Left lung (tissue), 10 donors: ENCODE data around the gene RELB. TPM values are rescaled to one million over a fixed set of nuclear protein-coding genes. Genes with fewer than 3 reads are reported as not detected.
A peak's percentile ranks its signal among the peaks of the same experiment; 100 is the strongest.

Experiments used
- ATAC-seq: fragments of 200-7000 bp; cut with Tn5 transposase; one replicate; pipeline ENCODE4 v1.9.1; 2020; ENCODE audit warnings: moderate library complexity
- DNase-seq, 4 donors: peaks; one replicate each; pipeline ENCODE4 v3.0.0-alpha.2; 2013 to 2020
- H3K27ac ChIP-seq, 2 donors: fragments of 200-600 bp; sonication (generic) in 1 of 2; one replicate each; pipeline versions ENCODE4 v1.5.0 to v1.8.0; 2020 to 2021
- H3K27me3 ChIP-seq, 2 donors: fragments of 200-600 bp; sonication (generic) in 1 of 2; one replicate each; pipeline versions ENCODE4 v1.5.0 to v1.8.0; 2020 to 2021
- H3K36me3 ChIP-seq, 2 donors: fragments of 200-600 bp; sonication (generic) in 1 of 2; one replicate each; pipeline versions ENCODE4 v1.5.0 to v1.8.0; 2020 to 2021
- H3K4me1 ChIP-seq, 2 donors: fragments of 200-600 bp; one replicate each; pipeline ENCODE4 v1.8.0; 2021
- H3K4me3 ChIP-seq, 2 donors: fragments of 200-600 bp; sonication (generic) in 1 of 2; one replicate each; pipeline versions ENCODE4 v1.5.0 to v1.8.0; 2020 to 2021; ENCODE audit warnings: mild to moderate bottlenecking in 1 of 2
- H3K9me3 ChIP-seq, 2 donors: fragments of 200-600 bp; sonication (generic) in 1 of 2; one replicate each; pipeline versions ENCODE4 v1.5.0 to v1.8.0; 2020 to 2021
- intact Hi-C, 2 donors: fragments of 100-400 bp; cut with DNase I; formaldehyde crosslinking; loops; one replicate each; pipeline versions ENCODE4 v1.11.2 to v1.14.2; 2022
- polyA plus RNA-seq, 6 donors: library from polyadenylated mRNA; unstranded; fragments of 120-200 nt; gene quantifications; one replicate each; pipeline ENCODE4 v1.2.1, GENCODE V29; 2013; ENCODE audit not compliant: insufficient read length in 6 of 6
- total RNA-seq, 2 donors: library from RNA; stranded (reverse); fragmentation: NEBNext Ultra II Directional; extraction: Animal tissue kit (Norgen Biotek cat#: 25700); gene quantifications; one replicate each; pipeline ENCODE4 v1.2.1, GENCODE V29; 2021
- TF ChIP-seq, protein P1 (sequence below), 2 donors: fragments of 200-600 bp; sonication (generic) in 1 of 2; IDR thresholded peaks; one replicate each; pipeline versions ENCODE4 v1.5.0 to v1.8.0; 2021; ENCODE audit warnings: antibody characterized with exemption in 2 of 2
- donor health status: DM: no; HTN: yes; CAD: no.
- donor health status: DM: no; HTN: no; CAD: no.

The RELB gene
- total and polyA plus RNA-seq, 8 donors, result 3.7 to 18.7 (median 5.6) TPM

DNA sequence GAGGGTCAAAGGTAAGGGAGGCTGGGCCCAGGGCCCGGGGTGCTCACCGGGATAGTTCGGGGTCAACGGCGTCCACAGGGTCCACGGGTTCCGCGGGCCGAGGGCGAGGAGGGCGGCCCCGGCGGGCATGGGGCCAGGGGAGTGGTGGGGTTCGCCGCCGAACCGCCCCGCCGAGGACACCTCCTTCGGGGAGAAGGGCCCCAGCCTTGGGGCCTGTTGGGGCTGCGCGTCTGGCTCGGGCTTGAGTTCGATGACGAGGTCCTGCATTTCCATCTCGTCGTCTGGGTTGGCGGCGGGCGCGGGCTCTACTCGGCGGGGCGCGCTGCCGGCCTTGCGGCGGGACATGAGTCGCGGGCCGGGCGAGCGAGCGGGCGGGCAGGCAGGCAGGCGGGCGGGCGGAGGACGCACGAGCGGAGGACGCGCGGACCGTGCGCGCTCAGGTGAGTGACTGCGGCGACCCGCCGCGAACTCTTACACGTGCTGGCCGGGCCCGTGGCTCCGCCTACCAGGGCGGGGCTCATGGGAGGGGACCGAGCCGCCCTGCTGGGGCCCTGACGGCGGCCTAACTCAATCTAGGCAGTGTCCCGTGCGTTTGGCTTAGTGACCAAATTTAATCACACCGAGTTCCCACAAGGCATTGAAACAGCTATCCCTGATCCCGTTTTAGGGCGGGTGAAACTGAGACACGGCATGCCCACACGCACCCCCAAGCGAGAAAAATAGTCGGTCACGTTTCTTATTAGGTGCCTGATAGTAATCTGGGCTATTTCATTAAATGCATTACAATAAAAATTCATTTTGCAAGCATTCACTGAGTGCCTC lies 75.0 kb downstream of the RELB start, which contains the start of gene ZNF296:
Gene ZNF296 (minus strand): TSS at position 450 of the 822 bp plus-strand sequence. CDS start 105 bp downstream, at position 345.
- peak within 1 kb of the TSS; percentile 33 to 93 for H3K27ac ChIP-seq

DNA sequence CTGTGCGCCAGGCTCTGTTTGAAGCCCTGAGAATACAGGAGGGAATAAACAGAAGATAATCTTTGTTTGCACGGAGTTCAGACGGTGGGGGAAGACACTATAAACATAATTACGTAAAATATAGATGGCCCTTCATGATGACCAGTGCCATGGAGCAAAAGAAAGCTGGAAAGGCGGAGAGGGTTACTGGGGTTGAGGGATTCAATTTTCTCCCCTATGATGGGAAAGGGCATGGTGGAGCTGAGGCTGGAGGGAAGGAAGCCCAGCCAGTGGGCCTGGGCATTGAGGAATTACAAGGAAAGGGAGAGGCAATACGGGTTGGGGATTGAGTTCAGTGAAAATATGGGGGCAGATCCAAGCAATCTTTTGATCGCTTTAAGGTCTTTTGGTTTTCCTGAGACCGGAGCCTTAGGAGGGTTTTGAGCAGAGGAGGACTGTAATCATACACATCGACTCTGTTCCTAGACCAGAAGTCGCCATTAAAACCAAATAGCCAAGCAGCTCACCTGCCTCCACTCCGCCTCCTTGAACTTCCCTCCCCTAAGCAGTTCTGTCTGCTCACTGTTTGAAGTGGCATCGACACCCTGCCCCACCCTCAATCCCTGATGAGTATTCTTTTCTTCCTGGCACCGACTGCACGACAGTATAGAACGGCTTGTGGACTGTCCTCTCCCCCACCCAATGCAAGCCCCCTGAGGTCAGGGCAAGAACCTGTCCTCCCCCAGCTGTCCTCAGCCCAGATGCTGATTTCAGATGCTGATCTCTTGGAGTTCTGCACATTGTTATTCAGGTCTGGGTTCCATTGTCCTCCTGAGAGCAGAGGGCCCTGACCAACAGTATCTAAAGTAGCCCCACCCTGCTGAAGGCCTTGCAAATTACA lies 75.8 kb downstream of the RELB start:
- Histone ChIP-seq H3K27me3 (no peaks in the 10 kb centered on the region), H3K9me3 (no peaks in the 10 kb centered on the region), H3K36me3 (peaks cover 0 to 10% of the 10 kb centered on the region in 2 donors), H3K27ac (peak overlapping the region in 1 of 2 donors; percentile 93), H3K4me1 (peaks cover 16 to 52% of the 10 kb centered on the region in 2 donors), H3K4me3 (peak overlapping the region in 1 of 2 donors; percentile 85)
- no peak for ATAC-seq
- intact Hi-C loops, result no loop called here
- no peak for DNase-seq
- TF ChIP-seq, protein P1, sequence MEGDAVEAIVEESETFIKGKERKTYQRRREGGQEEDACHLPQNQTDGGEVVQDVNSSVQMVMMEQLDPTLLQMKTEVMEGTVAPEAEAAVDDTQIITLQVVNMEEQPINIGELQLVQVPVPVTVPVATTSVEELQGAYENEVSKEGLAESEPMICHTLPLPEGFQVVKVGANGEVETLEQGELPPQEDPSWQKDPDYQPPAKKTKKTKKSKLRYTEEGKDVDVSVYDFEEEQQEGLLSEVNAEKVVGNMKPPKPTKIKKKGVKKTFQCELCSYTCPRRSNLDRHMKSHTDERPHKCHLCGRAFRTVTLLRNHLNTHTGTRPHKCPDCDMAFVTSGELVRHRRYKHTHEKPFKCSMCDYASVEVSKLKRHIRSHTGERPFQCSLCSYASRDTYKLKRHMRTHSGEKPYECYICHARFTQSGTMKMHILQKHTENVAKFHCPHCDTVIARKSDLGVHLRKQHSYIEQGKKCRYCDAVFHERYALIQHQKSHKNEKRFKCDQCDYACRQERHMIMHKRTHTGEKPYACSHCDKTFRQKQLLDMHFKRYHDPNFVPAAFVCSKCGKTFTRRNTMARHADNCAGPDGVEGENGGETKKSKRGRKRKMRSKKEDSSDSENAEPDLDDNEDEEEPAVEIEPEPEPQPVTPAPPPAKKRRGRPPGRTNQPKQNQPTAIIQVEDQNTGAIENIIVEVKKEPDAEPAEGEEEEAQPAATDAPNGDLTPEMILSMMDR (IDR thresholded peaks at IDR 0.05), result no peak

More for the DNA sequence above, 75.0 kb downstream of the RELB start, which contains the start of gene ZNF296:
- peaks cover 16 to 52% of the 10 kb centered on the region in 2 donors for H3K4me1 ChIP-seq
- ATAC-seq (peak; percentile 77), DNase-seq (peak in 3 of 4 donors; percentile 69 to 97 (median 88))
- peaks cover 0 to 12% of the 10 kb centered on the region in 2 donors for H3K36me3 ChIP-seq
- H3K9me3 ChIP-seq, result no peaks in the 10 kb centered on the region
- TF ChIP-seq, protein P1 (IDR thresholded peaks at IDR 0.05), result no peak
- no peaks in the 10 kb centered on the region for H3K27me3 ChIP-seq
- peak within 1 kb of the TSS; percentile 43 to 85 for H3K4me3 ChIP-seq
- intact Hi-C loops, result no loop called here

DNA sequence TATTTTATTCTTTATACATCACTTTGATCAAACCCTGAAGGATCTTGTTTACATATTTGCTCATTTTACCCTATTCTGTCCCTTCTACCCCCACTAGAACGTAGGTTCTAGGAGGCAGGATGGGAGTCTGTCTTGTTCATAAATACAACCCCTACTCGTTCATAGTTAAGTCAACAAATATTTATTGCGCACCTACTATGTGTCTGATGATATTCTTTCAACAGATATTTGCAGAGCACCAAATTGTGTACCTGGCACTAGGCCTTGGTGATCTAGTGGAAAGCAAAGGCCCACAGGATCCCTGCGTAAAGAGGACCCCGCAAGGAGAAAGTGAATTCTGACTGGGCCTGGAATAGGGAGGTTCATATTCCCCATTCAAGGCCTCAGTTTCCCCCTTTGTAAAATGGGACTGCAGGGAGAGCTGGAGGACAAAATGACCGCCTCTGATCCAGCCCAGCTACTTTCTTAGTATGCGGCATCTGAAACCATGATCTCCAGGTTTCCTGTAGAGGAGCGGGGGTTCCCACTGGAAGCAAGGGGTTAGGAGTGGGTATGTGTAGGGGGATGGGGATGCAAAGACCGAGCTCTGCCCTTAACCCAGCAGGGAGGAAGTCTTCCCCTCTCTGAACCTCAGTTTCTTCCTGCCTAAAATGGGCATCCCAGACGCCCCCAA lies 77.3 kb downstream of the RELB start:
- TF ChIP-seq, protein P1 (IDR thresholded peaks at IDR 0.05), result no peak
- Histone ChIP-seq H3K27ac (peak overlapping the region in 1 of 2 donors; percentile 68), H3K9me3 (no peaks in the 10 kb centered on the region), H3K4me3 (peak overlapping the region; percentile 90 to 98), H3K36me3 (peaks cover 0 to 10% of the 10 kb centered on the region in 2 donors), H3K27me3 (no peaks in the 10 kb centered on the region), H3K4me1 (peaks cover 16 to 52% of the 10 kb centered on the region in 2 donors)
- DNase-seq (no peak), ATAC-seq (no peak)
- intact Hi-C loops, result no loop called here

DNA sequence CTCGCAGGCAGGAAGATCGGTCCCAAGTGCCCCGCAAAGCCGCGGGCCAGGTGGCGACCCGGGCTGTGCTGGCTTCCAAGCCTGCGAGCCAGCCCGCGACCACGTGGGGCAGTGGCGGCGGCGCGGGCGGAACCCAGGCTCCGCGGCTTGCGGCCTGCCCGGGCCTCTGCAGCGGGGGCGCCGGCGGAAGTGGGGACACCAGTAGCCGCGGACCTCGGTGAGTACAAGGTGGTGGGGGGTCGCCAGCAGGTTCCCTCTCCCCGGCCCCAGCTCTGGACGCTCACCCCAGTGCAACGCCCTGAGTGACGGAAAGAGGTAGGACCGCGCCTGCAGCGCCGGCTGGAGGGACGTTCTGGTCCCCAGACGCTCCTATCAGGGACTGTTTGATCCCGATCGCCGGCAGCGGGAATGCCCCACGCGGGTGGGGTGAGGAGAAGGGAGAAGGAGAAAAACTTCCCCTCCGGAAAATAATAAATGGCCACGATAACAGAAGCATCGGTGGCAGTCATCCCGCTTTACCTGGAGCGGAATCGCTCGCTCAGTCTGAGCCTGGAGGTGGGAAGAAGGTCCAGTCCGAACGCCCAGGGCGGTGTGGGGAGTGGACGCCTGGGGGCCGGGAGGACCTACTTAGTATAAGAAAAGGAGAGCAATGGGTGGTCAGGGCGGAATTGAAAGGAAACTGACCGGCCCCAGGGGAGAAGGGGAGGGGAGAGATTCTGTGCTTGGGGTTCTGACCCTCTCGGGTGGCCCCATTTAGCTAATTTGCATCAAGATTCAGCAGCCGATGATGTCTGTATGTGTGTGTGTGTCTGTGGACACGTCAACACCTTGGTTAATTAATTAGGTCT lies 78.0 kb downstream of the RELB start, which contains the start of gene GEMIN7:
Gene GEMIN7 (plus strand): TSS at position 198 of the 848 bp plus-strand sequence. CDS start 10,855 bp downstream, outside the sequence.
- Histone ChIP-seq H3K27me3 (no peaks in the 10 kb centered on the region), H3K9me3 (no peaks in the 10 kb centered on the region), H3K4me1 (peaks cover 16 to 50% of the 10 kb centered on the region in 2 donors), H3K27ac (peak within 1 kb of the TSS; percentile 33 to 68), H3K4me3 (peak within 1 kb of the TSS; percentile 90 to 98), H3K36me3 (peaks cover 0 to 10% of the 10 kb centered on the region in 2 donors)
- DNase-seq, result peak; percentile 66 to 93 (median 68)
- intact Hi-C loops, result no loop called here
- TF ChIP-seq, protein P1 (IDR thresholded peaks at IDR 0.05), result no peak
- ATAC-seq, result peak; percentile 75
